ENCODE data around the gene ATG7.

- no peak for TF ChIP-seq CTCF (IDR thresholded peaks at IDR 0.05; ENCODE audit: insufficient read depth, low read length, poor library complexity, severe bottlenecking)
- no peak for TF ChIP-seq EZH2phosphoT487 (conservative IDR thresholded peaks at IDR 0.05; ENCODE audit: low read length)
Observed at GRCh38 chr3:11322931-11323330, 50.7 kb downstream of the ATG7 start.

All from SU-DHL-6 (cell line).